IPS DF 19.7 (cell line): Measurements from ENCODE around the gene ANKRD55.
"Not testable (repeated sequence)": the region's sequence is repeated elsewhere in the genome, so short reads cannot be mapped to it uniquely, and the experiment has no call there.

Experiments
- DNase-seq: peaks from one replicate; pipeline ENCODE4 v3.0.0-alpha.2; 2013; ENCODE audit warnings: low read depth, low spot score

The ANKRD55 gene

DNA sequence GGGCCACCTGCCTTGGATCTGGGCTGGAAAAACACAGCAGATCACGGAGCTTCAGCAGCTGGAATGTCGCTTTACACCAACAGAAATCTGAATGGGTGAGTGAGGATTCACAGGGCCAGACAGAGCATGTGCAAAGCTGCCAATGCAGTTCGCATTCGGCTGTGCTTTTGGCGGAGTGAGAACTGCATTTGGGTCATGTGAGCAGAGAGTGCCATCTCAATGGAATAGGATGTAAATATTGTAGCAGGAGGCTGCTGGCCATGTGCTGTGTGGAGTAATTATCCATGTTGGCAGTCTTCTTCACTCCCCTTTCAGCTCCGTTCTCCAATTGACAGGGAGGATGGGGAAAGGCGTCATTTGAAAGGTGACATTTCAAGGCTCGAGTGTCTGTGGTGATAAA, at the start of gene ANKRD55:
Gene ANKRD55, minus strand, starts transcription at position 101 of the 400 bp plus-strand sequence. CDS start 417 bp downstream, outside the sequence.
- DNase-seq: no peak

DNA sequence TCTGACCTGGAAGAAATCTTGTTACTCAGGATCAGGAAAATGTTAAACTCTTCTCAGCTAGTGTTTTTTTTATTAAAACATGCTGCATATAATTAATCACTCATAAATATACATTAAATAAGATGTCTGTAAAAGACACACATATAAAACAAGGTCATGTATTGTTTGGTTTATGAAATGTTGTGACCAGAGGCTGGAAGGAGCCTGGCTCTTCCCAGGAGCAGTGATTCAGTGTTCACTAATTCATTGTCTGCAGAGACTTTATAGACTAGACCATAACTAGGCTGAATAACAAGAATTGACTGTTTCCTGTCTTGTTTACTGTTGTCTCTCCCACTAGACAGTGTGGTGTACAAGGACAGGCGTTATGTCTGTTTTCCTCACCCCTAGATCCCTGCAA, 49.1 kb upstream of the ANKRD55 start:
- no peak for DNase-seq

DNA sequence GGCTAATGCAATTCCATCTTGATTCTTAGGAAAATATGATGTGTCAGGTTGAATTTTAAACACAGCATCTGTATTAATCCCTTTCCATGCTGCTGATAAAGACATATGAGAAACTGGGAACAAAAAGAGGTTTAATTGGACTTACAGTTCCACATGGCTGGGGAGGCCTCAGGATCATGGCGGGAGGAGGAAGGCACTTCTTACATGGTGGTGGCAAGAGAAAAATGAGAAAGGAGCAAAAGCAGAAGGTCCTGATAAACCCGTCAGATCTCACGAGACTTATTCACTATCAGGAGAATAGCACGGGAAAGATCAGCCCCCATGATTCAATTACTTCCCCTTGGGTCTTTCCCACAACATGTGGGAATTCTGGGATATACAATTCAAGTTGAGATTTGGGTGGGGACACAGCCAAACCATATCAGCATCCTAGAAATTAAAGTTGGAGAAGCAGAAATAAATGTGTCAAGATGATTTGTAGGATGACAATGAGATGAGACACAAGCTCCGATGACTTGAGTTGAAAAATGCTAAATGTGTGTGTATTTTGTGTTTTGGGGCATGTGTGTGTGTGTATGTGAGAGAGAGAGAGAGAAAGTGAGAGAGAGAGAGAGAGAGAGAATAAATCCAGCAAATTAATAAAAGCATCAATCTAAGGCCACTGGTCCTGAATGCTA, 48.5 kb upstream of the ANKRD55 start:
- DNase-seq: no peak

DNA sequence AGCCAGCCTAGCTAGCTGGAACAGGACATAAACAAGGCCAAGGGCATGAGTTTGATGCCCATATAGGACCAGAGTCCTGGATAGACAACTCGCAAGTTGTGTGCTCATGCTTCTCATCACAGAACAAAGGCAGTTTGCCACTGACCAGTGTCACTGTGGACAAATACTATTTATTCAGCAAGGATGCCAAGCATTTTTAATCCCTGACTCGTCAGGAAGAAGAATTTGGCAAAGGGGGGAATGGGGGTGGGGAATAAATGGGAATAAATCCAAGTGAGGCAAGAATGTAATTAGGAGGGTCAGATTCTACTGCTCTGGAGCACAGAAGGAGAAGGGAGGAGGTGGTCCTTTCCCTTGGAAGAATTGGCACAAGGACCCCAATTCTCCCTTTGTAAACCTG, 46.8 kb upstream of the ANKRD55 start:
- DNase-seq: peak; percentile 45

DNA sequence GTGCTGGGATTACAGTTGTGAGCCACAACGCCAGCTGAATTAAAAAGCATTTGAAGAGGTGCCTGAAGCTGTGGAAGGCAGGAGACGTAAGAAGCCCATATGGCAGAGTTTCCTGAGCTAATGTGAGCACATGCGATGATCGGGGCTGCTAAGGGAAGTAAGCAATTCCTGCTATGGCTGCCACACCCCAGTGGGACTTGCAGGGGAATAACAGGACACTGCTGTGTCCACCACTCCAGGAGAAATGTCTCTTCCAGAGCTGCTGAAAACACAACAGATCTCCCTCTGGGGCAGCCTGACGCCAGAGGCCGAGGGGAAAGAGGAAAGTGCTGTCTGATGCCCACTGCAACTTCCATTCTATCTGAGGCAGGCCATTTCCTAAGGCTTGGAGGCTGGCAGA, 46.2 kb upstream of the ANKRD55 start:
- no peak for DNase-seq

DNA sequence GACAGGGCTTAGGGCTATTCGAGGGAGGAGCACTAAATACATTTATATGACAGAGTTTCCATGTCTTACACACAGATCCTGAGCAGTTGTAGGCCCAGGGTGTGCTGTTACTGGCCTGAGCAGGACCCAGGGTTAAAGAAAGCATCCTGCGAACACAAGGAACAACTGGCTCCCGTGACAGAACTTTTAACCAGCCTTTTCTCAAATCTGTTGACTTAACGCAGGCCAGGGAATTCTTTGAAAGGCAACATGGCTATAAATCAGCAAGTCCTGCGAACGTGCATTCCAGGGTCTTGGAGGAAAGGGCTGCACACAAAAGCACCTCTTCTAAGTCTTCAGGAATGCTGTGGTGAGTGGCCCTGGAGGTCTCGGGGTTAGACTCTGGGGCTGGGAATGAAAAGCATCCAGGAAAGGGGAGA, 45.2 kb upstream of the ANKRD55 start:
- DNase-seq: no peak

DNA sequence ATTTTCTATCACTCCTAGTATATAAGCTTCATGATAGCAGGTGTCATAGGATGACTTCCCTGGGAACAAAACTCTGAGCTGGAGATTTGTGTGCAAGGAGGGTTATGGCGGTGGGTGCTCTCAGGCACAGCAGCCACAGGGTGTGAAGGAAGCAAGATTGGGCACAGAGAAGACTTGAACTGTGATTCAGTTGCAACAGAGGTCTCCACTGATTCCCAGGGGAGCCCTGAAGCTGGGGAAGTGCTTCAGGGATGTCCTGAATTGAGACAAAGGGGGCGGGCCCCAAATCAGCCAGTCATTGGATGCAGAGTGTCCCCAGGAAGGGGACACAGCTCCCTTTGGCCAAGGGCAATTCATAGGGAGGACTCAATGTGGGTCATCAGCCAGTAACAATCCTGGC, 44.4 kb upstream of the ANKRD55 start:
- DNase-seq: no peak

DNA sequence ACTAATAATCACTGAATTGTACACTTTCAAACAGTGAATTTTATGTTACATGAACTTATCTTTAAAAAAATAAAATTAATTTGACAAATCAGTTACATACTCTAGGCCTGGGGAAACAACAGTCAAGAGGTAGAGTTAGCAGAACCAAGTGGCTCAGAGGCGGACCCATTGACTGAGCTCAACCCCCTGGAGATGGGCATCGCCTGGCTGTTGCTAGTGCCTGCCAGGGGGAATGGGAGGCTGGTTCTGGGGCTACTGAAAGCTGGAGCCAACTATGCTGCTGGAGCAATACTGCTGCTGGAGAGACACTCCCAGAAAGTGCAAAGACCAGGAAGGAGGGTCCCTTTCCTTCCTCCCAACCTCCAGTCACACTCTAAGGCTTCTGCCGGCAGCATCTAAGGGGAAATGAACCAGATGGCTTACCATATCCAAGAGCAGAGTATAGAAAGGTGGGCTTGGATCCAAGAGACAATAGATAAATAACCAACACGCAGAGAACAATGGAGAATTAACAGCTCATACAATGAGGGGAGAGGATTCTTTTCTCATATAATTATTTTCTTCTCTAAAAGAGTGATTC, 40.3 kb upstream of the ANKRD55 start:
- DNase-seq: no peak

DNA sequence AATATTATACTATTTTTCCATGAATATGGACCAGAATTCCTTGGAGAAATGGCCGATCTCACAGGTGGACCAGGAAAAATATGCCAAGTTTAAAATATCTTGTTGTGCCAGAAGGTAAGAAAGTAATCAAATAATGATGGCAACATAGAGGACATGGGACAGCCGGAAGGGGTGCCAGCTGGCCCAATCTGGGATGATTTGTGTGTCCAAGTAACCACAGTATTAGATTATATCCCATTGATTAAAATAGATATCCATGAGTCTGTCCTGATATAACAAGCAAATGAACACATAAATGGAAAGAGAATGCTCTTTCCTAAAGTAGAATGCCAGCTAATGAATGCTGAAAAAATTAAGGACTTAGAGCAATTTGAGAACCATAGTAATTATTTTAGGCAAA, 39.6 kb upstream of the ANKRD55 start:
- no peak for DNase-seq

DNA sequence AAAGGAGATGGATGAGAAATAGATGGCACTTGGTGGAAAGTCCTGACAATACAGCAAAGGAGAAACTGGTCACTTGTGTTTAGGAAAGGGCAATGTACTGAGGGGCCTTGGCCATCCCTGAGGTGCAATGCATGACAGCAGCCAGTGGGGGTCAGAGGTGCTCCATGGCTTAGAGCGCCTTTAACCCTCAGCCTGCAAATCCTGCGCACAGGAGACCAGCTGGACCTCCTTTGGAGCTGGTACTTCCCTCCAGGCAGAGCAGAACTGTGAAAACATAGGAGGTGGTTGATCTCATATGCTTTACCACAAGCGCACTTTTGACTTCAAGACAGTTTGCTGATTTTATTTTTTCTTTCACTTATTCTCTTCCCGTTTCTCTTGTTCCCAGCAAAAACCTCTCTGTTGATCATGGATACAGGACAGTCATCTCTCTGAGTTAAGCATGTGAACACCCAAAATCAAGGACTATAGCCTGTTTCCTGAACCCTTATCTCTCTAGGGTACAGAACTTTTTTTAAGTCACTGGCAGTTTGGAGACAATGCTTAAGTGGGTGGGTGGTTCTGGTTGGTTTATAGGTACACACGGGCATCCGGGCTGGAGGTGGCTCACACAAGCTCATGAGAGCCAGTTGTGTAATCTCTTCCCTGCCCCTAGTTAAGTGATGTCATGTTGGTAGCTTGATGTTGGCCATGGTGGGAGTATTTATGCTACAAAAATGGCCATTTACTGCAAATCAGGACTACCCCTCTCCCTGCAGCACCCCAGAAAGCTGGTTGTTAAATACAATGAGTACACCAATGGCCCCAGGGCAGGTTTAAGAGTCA, 37.6 kb upstream of the ANKRD55 start:
- peak; percentile 42 for DNase-seq

DNA sequence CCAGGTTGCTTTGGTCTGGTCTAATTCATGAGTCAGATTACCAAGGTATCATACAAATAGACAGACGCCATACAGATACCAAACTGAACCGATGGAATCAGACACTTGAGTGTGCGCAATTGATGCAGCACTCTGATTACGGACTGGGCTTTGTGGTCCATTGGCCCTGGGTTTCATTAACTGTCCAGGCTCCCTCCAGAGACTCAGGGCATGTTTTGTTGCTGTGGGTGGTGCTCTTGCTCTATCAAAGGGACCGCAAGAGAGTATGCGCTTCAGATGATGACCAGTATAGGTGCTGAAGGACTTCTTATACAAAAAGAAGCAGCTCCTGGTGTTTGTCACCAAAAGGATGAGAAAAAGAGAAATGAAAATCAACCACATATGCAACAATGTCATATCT, 36.9 kb upstream of the ANKRD55 start:
- DNase-seq: no peak

DNA sequence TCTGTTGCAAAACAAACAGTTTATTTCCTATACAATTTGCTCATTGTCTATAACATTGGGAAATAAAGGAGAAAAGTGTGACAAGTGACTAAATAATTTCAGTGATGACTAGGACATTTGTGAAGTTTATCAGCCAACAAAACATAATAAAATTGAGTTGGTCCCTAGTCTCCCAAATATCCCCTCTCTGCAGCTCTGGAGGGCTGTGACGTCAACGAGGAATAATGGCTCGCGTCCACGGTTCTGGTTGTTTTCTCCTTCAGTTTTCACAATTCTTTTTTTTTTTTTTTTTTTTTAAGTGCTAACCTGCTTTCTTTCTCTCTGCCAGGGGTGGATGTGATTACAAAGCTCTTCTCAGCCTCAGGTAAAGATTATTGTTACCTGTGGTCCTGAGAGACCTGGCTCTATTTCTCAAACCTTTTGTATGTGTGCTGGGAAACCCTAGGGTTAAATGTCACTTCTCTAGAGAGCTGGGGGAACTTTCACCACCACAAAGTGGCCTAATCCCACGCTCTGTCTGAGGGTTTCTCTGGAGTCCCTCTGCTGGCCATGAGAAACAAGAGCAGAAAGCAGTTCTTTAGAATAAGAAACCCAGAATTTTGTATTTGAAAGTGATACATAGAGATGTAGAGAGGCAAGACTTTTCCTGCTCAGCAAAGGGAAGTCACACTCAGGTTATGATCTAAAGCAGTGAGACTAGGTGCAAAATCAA, 36.2 kb upstream of the ANKRD55 start:
- no peak for DNase-seq

DNA sequence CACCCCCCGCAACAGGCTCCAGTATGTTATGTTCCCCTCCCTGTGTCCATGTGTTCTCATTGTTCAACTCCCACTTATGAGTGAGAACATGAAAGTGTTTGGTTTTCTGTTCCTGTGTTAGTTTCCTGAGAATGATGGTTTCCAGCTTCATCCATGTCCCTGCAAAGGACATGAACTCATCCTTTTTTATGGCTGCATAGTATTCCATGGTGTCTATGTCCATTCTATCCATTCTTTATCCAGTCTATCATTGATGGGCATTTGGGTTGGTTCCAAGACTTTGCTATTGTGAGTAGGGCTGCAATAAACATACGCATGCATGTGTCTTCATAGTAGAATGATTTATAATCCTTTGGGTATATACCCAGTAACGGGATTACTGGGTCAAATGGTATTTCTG, 35.6 kb upstream of the ANKRD55 start:
- not testable (repeated sequence) for DNase-seq

DNA sequence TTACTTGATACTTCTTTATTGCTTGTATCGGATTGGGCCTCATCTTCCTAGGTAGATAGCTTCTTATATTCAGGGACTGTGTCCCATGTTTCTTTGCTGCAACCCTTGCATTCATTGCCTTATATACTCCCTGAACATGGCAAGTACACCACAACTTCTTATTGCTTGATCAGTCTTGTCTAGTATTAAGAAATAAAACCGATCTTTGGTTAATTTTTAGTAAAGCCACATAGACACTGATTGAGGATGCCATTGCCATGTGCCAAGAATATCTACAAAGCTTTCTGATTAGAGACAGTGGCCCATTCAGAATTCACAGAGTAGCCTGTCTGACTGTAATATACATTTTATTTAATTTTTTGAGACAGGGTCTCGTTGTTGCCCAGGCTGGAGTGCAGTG, 34.7 kb upstream of the ANKRD55 start:
- DNase-seq: no peak

DNA sequence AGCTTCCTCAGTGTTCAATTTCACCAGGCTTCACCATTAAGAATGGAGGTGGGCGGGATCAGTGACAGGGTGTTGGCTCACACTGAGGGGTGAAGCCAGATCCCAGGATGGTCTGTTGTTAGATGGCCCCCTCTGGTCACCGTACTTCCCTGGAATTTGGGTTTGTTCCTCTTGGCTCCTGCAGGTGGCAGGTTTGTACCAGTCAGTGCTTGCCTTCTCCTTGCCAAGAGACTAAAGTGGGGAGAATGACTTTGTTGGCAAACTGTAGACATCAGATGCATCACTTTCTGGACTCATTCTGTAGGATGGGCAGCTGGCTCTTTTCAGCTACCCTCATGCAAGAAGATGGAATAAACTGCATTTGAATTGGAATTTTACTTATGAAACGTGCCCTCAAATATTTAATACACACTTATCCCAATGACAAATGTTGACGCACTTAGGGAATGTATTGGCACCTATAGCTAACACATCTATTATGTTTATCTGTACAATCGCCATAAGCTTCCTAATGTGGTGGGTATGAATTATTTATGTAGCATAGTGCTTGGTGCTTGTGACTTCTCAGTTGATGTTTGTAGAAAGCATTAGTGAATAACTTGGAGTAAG, 31.4 kb upstream of the ANKRD55 start:
- peak; percentile 72 for DNase-seq

DNA sequence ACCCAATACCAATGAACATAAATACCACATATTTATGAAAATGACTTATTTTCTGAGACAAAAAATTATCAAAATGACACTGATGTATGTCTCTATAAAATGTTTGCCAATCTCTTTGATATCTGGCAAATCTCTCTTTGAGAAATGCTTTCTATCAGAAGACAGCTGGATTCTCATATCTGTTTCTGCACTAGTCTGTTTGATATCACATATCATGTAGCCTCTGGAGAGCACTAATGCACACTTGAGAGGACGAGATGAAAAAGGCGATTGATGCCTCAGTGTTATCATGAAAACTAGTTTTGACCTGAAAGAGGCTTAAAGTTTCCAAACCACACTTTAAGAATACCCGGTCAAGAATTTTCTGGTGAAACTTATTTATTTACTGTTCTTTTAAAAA, 29.1 kb upstream of the ANKRD55 start:
- DNase-seq: no peak

DNA sequence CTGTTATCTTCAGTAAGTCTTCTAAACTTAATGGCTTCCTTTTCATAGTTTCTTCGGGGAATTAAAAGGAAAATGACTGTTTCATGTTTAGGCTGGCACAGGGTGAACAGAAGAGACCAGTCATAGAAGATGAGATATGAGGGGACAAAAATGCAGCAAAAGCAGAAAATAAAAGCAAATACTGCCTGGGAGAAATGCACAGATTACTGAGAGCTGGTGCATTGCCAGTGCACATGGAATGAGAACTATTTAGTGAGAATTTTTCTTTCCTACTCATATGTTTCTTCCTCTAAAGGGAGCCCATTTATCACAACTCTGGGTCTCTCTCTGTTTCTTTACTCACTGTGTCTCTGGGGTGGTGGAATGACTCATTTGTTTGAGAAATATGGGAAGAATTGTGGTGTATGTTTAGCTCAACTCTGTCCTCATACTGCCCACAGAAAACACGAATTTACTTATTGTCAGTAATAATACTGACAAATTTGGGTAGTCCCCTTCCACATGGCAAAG, 25.9 kb upstream of the ANKRD55 start:
- DNase-seq: no peak

DNA sequence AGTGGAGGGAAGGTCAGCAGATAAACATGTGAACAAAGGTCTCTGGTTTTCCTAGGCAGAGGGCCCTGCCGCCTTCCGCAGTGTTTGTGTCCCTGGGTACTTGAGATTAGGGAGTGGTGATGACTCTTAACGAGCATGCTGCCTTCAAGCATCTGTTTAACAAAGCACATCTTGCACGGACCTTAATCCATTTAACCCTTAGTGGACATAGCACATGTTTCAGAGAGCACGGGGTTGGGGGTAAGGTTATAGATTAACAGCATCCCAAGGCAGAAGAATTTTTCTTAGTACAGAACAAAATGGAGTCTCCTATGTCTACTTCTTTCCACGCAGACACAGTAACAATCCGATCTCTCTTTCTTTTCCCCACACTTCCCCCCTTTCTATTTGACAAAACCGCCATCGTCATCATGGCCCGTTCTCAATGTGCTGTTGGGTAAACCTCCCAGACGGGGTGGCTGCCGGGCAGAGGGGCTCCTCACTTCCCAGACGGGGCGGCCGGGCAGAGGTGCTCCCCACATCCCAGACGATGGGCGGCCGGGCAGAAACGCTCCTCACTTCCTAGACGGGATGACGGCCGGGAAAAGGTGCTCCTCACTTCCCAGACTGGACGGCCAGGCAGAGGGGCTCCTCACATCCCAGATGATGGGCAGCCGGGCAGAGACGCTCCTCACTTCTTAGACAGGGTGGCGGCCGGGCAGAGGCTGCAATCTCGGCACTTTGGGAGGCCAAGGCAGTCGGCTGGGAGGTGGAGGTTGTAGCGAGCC, 24.8 kb upstream of the ANKRD55 start:
- not testable (repeated sequence) for DNase-seq

DNA sequence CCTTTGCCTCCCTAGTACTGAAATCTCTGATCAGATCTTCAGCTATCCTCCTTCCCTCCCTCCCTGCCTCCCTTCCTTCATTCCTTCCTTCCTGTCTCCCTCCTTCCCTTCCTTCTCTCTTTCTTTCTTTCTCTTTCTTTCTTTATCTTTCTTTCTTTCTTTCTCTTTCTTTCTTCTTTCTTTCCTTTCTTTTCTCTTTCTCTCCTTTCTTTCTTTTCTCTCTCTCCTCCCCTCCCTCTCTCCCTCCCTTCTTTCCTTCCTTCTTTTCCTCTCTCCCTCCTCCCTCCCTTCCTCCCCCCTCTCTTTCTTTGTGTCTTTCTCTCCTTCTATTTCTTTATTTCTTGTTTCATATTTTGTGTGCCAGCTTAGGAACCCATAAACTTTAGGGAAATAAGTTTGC, 23.9 kb upstream of the ANKRD55 start:
- no peak for DNase-seq

DNA sequence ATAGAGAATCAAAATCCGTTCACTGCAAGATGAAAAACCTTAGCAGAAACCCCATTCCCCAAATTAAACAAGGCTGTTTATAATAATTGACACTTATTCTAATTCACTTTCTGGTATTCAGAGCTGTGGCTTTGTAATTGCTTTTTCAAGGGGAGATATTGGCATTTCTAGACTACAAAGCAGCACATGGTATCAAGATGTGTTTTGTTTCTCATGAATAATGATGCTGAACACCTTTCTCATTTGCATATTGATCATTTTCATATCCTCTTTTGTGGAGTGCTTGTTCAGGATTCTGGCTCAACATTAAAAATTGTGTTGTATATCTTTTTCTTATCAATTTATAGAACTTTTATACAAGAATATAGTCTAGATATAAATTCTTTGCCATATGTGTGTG, 22.4 kb upstream of the ANKRD55 start:
- DNase-seq: no peak

DNA sequence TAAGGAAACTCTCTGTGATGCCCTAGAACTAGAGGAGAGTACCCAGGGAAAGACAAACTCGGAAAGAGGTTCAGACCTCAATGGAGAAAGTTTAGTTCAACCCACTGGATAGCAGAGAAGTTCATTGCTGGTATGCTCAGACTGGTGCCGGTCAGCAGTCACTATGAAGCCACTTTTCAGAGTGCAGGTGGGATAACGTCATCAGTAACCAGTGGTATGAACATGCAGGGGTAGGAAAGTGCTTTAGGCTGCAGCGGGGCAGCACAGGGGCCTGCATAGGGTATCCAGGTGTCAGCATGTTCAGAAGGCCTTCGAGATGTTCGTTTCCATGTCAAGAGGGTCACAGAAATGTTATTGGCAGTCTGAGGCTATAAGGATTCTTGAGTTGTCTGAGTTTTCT, 20.8 kb upstream of the ANKRD55 start:
- no peak for DNase-seq
